ENCODE measurements around the gene DGKA. TPM values are rescaled to one million over a fixed set of nuclear protein-coding genes. Genes with fewer than 3 reads are reported as not detected.
A peak's percentile ranks its signal among the peaks of the same experiment; 100 is the strongest.

Gene DGKA
- total and polyA plus RNA-seq, 2 of the 13 experiments (the other 11 are each of a cell fraction or from before 2014, with no cell fraction given), result 2.4 to 5.4 TPM

DNA sequence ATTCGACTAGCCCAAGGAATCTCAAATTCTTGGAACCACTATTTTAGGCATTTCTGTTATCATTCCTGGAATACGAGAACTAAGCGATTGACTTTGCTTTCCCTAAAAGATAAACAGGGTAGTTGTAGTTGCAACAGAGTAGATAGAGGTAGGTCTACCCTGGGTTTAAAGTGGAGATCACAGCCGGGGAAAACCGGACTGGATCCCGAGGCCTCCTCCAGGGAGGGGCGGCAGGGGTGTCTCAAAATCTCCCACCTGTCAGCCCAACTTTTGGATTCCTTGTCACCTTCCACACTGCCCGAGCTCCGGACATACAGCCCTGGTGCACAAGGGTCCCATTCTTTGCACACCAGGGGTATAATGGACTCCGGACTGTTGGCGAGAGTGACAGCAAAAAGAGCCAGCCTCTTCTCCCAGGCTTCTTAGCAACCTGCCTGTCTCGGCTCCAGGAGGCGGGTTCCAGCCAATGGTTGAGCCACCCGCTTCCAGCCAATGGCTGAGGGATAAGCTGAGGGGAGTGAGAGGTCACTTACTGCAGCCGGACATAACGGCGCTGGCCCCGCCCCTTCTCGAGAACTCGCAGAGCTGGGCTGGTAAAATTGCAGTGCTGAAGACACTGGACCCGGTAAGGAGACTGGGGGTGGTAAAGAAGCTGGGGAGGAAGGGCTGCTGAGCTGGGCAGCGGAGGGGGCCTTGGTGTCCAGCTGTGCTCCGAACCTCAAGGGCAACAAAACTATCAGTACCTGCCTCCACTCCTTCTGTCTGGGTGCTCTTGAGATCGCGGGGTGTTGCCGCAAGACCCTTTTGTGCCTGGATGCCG is 66.0 kb downstream of the DGKA start, which contains the start of gene SUOX (continued):
- no peak for TF ChIP-seq ZNF652 (CRISPR knock-in tag; IDR thresholded peaks at IDR 0.05; ENCODE audit: borderline replicate concordance, low read depth)
- no peak for TF ChIP-seq ZNF296 (CRISPR knock-in tag; conservative IDR thresholded peaks at IDR 0.05)
- peak; percentile 11; the same call in 1 of the 2 replicates for TF ChIP-seq FOXO1 (CRISPR knock-in tag; IDR thresholded peaks at IDR 0.05)
- TF ChIP-seq ZFP90 (CRISPR knock-in tag; IDR thresholded peaks at IDR 0.05; ENCODE audit: borderline replicate concordance), result peak; percentile 79
- TF ChIP-seq, protein P1, sequence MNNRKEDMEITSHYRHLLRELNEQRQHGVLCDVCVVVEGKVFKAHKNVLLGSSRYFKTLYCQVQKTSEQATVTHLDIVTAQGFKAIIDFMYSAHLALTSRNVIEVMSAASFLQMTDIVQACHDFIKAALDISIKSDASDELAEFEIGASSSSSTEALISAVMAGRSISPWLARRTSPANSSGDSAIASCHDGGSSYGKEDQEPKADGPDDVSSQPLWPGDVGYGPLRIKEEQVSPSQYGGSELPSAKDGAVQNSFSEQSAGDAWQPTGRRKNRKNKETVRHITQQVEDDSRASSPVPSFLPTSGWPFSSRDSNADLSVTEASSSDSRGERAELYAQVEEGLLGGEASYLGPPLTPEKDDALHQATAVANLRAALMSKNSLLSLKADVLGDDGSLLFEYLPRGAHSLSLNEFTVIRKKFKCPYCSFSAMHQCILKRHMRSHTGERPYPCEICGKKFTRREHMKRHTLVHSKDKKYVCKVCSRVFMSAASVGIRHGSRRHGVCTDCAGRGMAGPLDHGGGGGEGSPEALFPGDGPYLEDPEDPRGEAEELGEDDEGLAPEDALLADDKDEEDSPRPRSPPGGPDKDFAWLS (CRISPR knock-in tag; IDR thresholded peaks at IDR 0.05; ENCODE audit: borderline replicate concordance), result no peak
- no peak for TF ChIP-seq GABPA (IDR thresholded peaks at IDR 0.05; ENCODE audit: low read depth, low read length)
- peak; percentile 65 for TF ChIP-seq GABPA (CRISPR knock-in tag; IDR thresholded peaks at IDR 0.05; ENCODE audit: low read depth)
- TF ChIP-seq, protein P2, sequence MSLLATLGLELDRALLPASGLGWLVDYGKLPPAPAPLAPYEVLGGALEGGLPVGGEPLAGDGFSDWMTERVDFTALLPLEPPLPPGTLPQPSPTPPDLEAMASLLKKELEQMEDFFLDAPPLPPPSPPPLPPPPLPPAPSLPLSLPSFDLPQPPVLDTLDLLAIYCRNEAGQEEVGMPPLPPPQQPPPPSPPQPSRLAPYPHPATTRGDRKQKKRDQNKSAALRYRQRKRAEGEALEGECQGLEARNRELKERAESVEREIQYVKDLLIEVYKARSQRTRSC (CRISPR knock-in tag; IDR thresholded peaks at IDR 0.05; ENCODE audit: low read depth), result no peak
- peak; percentile 59; the same call in 1 of the 2 replicates for TF ChIP-seq GATA4 (IDR thresholded peaks at IDR 0.05; ENCODE audit: borderline replicate concordance, low read depth)
- peak; percentile 48 for TF ChIP-seq MED1 (CRISPR knock-in tag; IDR thresholded peaks at IDR 0.05)
- peak; percentile 42; the same call in 1 of the 2 replicates for TF ChIP-seq CREB1 (IDR thresholded peaks at IDR 0.05)
- TF ChIP-seq CREB1 (CRISPR knock-in tag; IDR thresholded peaks at IDR 0.05), result peak; percentile 64
- TF ChIP-seq GMEB1 (CRISPR knock-in tag; IDR thresholded peaks at IDR 0.05; ENCODE audit: borderline replicate concordance), result peak; percentile 61; the same call in 1 of the 2 replicates
- TF ChIP-seq, protein P3, sequence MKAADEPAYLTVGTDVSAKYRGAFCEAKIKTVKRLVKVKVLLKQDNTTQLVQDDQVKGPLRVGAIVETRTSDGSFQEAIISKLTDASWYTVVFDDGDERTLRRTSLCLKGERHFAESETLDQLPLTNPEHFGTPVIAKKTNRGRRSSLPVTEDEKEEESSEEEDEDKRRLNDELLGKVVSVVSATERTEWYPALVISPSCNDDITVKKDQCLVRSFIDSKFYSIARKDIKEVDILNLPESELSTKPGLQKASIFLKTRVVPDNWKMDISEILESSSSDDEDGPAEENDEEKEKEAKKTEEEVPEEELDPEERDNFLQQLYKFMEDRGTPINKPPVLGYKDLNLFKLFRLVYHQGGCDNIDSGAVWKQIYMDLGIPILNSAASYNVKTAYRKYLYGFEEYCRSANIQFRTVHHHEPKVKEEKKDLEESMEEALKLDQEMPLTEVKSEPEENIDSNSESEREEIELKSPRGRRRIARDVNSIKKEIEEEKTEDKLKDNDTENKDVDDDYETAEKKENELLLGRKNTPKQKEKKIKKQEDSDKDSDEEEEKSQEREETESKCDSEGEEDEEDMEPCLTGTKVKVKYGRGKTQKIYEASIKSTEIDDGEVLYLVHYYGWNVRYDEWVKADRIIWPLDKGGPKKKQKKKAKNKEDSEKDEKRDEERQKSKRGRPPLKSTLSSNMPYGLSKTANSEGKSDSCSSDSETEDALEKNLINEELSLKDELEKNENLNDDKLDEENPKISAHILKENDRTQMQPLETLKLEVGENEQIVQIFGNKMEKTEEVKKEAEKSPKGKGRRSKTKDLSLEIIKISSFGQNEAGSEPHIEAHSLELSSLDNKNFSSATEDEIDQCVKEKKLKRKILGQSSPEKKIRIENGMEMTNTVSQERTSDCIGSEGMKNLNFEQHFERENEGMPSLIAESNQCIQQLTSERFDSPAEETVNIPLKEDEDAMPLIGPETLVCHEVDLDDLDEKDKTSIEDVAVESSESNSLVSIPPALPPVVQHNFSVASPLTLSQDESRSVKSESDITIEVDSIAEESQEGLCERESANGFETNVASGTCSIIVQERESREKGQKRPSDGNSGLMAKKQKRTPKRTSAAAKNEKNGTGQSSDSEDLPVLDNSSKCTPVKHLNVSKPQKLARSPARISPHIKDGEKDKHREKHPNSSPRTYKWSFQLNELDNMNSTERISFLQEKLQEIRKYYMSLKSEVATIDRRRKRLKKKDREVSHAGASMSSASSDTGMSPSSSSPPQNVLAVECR (CRISPR knock-in tag; IDR thresholded peaks at IDR 0.05; ENCODE audit: borderline replicate concordance), result peak; percentile 64; the same call in 1 of the 2 replicates
- peak; percentile 81 for TF ChIP-seq HNF4G (IDR thresholded peaks at IDR 0.05; ENCODE audit: borderline replicate concordance, low read depth, low read length)
- peak; percentile 28; the same call in 1 of the 2 replicates for TF ChIP-seq HNF4G (CRISPR knock-in tag; IDR thresholded peaks at IDR 0.05; ENCODE audit: borderline replicate concordance, low read depth)
- TF ChIP-seq ZNF800 (CRISPR knock-in tag; IDR thresholded peaks at IDR 0.05), result 0 out of 2 replicates have a peak, but pooled peaks have one; percentile 44
- TF ChIP-seq IKZF1 (IDR thresholded peaks at IDR 0.05), result no peak
- peak; percentile 41 for TF ChIP-seq ZNF709 (CRISPR knock-in tag; IDR thresholded peaks at IDR 0.05)
